ENCODE results near the gene IGSF22.

Gene IGSF22

DNA sequence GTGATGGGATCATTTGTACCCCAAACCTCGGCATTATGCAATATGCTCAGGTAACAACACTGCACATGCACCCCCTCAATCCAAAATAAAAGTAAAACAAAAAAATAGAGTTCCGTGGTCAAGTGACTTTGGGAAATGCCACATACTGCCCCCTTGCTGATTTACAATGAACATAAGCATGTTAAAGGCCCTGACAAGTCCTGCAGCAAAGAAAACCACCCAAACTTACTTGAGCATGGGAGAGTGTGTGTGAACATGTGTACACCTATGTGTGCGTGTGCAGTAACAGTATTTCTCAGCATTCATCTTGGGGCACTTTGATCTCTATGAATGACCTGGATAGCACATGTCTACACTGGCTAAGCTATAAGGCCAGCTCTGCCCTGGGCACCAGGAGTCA is 15.8 kb upstream of the IGSF22 start:
- H3K4me3 ChIP-seq (ENCODE audit: low read length) = no peak overlapping the region
- no peaks in the 10 kb centered on the region for H3K36me3 ChIP-seq (ENCODE audit: control insufficient read depth, insufficient read depth, low read length)
- H3K27me3 ChIP-seq (ENCODE audit: control insufficient read depth, insufficient read depth, low read length) = no peaks in the 10 kb centered on the region
- H3K4me1 ChIP-seq (ENCODE audit: control insufficient read depth, insufficient read depth, low read length) = no peaks in the 10 kb centered on the region
- H3K9me3 ChIP-seq (ENCODE audit: control insufficient read depth, low read length) = no peaks in the 10 kb centered on the region
- H3K9ac ChIP-seq (ENCODE audit: low read length) = no peak overlapping the region

DNA sequence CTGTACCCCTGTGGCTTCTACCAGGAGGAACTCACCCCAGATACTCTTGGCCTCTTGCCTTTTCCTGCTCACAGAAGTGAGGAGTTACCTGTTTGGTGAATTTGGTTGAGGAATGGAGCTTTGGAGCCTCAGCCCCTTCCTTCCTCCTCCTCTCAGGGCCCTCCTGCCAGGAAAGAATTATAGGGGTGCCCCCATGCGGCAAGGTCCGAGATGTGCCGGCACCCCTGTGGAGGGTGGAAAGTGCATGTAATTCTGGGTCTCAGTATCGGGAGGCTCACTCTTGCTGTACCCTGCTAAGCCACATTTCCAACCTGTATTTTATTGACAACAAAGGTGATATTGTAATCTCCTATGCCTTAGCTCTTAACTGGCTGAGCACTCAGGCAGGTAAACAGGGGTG is 13.7 kb upstream of the IGSF22 start:
- Histone ChIP-seq H3K4me1 (ENCODE audit: control insufficient read depth, insufficient read depth, low read length) (no peaks in the 10 kb centered on the region), H3K9me3 (ENCODE audit: control insufficient read depth, low read length) (no peaks in the 10 kb centered on the region), H3K4me3 (ENCODE audit: low read length) (no peak overlapping the region), H3K36me3 (ENCODE audit: control insufficient read depth, insufficient read depth, low read length) (no peaks in the 10 kb centered on the region), H3K9ac (ENCODE audit: low read length) (no peak overlapping the region), H3K27me3 (ENCODE audit: control insufficient read depth, insufficient read depth, low read length) (no peaks in the 10 kb centered on the region)

DNA sequence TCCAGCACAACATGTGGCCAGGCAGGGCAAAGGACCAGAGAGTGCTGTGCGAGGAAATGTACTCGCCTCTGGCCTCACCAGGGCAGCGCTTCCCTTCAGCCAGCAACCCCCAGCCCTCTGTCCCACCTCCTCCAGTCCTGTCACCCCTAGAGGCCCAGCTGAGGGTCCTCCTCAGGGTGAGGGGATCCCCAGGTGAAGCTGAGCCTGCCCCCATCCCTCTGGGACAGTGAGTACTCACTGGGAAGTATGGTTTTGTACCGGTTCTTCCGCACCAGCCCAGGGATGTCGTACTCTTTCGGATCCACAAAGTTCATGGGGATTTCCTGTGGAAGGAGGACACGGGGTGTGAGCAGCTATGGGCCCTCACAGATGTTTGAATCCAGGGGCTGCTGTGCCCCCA is 11.7 kb upstream of the IGSF22 start:
- Histone ChIP-seq H3K27me3 (ENCODE audit: control insufficient read depth, insufficient read depth, low read length) (no peaks in the 10 kb centered on the region), H3K36me3 (ENCODE audit: control insufficient read depth, insufficient read depth, low read length) (no peaks in the 10 kb centered on the region), H3K9me3 (ENCODE audit: control insufficient read depth, low read length) (no peaks in the 10 kb centered on the region), H3K4me3 (ENCODE audit: low read length) (no peak overlapping the region), H3K9ac (ENCODE audit: low read length) (no peak overlapping the region), H3K4me1 (ENCODE audit: control insufficient read depth, insufficient read depth, low read length) (no peaks in the 10 kb centered on the region)

DNA sequence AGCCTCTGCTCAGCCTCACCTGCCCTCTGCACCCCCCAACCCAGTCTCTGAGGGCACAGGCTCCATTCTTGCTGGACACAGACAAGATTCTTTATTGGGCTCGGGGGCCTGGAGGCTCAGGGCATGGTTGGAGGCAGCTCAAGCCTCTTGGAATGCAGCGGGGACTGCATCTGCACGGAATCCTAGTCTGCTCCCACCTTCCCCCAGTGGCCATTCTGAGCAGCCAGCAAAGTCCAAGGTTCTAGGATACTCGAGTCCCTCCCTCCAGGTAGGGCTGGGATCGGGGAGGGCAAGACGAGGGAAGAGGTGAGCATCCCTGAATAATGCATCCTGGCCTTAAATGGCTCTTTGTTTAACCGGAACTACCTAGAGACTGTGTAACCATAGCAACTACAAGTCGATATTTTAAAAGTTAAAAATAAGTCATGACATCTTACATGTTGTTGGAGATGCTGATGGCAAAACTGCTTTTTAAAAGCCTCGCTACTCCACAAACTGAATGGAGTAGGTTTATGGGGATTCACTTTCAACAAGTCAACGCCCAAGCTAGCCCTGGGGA is 10.7 kb upstream of the IGSF22 start:
- Histone ChIP-seq H3K4me1 (ENCODE audit: control insufficient read depth, insufficient read depth, low read length) (no peaks in the 10 kb centered on the region), H3K27me3 (ENCODE audit: control insufficient read depth, insufficient read depth, low read length) (no peaks in the 10 kb centered on the region), H3K36me3 (ENCODE audit: control insufficient read depth, insufficient read depth, low read length) (no peaks in the 10 kb centered on the region), H3K4me3 (ENCODE audit: low read length) (no peak overlapping the region), H3K9me3 (ENCODE audit: control insufficient read depth, low read length) (no peaks in the 10 kb centered on the region), H3K9ac (ENCODE audit: low read length) (no peak overlapping the region)

DNA sequence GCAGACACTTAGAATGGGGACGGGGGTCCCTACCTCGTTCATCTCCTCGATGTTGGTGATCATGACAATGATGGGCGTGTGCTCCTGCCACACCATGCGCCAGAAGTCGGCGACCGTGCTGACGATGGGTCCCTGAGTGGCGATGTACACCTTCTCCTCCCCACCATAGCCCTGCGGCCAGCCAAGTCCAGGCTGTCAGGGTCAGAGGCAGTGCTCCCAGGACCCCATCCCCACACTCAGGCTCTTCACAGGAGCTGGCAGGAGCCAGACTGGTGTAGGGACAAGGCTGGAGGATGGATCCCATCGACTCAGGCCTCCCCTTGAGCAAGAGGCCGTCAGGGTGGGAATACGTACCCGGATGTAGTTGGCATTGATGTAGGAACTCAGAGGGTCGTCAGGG is 7.2 kb upstream of the IGSF22 start:
- Histone ChIP-seq H3K36me3 (ENCODE audit: control insufficient read depth, insufficient read depth, low read length) (no peaks in the 10 kb centered on the region), H3K9me3 (ENCODE audit: control insufficient read depth, low read length) (no peaks in the 10 kb centered on the region), H3K27me3 (ENCODE audit: control insufficient read depth, insufficient read depth, low read length) (no peaks in the 10 kb centered on the region), H3K4me1 (ENCODE audit: control insufficient read depth, insufficient read depth, low read length) (no peaks in the 10 kb centered on the region), H3K4me3 (ENCODE audit: low read length) (no peak overlapping the region), H3K9ac (ENCODE audit: low read length) (no peak overlapping the region)

DNA sequence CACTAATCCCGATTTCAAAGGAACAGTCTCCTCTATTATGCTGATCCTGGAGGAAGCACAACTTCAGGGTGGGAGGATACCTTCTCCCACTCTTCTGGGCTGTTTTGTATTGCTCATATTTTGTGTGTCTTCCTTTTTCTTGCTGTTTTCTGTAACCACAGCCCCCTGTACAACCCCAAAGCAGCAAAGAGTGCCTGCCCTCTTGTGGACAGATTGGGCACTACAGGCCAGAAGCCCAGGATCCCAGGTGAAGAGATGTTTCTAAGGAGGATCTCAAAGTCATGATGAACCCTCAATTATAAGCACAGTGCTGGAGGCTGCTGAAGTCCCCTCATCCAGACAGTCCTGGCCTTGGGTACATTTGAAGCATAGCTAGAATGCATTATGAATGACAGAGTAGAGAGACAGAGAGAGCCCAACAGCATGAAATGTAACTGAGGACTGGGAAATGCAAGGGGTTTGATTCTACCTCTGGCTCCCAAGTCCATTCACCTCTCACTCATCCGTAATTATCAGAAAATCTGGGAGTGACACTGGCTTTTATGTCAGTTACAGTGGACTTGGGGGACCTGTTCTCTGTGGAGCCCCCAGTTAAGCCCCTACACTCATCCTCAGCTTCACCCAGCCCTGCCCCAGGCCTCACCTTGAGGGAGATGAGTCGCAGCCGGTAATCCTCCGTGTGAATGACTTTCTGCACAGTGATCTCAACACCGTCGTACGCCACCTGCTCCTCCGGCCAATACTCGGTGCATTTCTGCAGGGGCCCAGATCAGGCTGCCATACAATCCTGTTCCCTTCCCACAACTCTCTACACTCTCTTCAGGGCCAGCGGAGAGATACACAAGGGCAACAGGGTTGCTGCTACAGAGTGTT is 6.2 kb upstream of the IGSF22 start:
- Histone ChIP-seq H3K4me3 (ENCODE audit: low read length) (no peak overlapping the region), H3K9me3 (ENCODE audit: control insufficient read depth, low read length) (no peaks in the 10 kb centered on the region), H3K9ac (ENCODE audit: low read length) (no peak overlapping the region), H3K27me3 (ENCODE audit: control insufficient read depth, insufficient read depth, low read length) (no peaks in the 10 kb centered on the region), H3K4me1 (ENCODE audit: control insufficient read depth, insufficient read depth, low read length) (peaks cover 7% of the 10 kb centered on the region), H3K36me3 (ENCODE audit: control insufficient read depth, insufficient read depth, low read length) (no peaks in the 10 kb centered on the region)

DNA sequence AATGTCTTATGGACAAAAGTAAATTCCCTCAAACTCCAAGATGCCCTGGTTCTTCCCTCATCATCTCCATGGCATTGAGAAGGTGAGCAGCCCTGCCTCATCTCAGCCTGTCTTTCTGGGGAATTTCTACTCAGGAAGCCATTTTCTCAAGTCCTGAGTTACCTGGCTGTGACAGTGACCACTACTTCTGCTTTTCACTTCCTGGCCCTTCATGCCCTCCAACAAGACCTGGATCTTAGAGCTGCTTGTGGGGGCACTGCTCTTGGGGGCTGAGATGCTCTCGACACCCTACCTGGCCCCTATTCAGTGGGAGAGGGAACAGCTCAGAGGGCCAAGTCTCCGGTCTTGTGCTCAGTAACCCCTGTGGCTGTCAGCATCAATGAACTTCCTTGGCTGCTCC is 5.5 kb upstream of the IGSF22 start:
- Histone ChIP-seq H3K4me3 (ENCODE audit: low read length) (no peak overlapping the region), H3K4me1 (ENCODE audit: control insufficient read depth, insufficient read depth, low read length) (peaks cover 8% of the 10 kb centered on the region), H3K36me3 (ENCODE audit: control insufficient read depth, insufficient read depth, low read length) (no peaks in the 10 kb centered on the region), H3K27me3 (ENCODE audit: control insufficient read depth, insufficient read depth, low read length) (no peaks in the 10 kb centered on the region), H3K9ac (ENCODE audit: low read length) (no peak overlapping the region), H3K9me3 (ENCODE audit: control insufficient read depth, low read length) (no peaks in the 10 kb centered on the region)

DNA sequence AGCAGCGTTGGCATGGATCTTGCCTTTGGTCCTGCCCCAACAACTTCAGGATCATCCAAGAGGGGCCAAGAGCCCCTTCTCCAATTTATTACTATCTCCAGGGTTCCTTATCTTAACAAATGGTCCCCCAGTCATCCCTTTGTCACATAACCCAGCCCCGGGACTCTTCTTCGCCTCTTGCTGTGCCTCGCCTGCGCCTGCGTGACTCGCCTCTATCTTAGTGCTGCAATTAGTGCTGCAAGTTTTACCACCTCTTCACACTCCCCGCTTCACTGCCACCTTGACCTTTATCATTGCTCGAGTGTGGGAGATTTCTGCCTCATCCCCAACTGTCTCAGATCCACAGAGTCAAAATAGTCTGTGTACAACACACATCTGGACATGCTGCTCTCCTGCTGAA is 4.0 kb upstream of the IGSF22 start:
- Histone ChIP-seq H3K4me1 (ENCODE audit: control insufficient read depth, insufficient read depth, low read length) (peaks cover 8% of the 10 kb centered on the region), H3K36me3 (ENCODE audit: control insufficient read depth, insufficient read depth, low read length) (no peaks in the 10 kb centered on the region), H3K4me3 (ENCODE audit: low read length) (no peak overlapping the region), H3K27me3 (ENCODE audit: control insufficient read depth, insufficient read depth, low read length) (no peaks in the 10 kb centered on the region), H3K9me3 (ENCODE audit: control insufficient read depth, low read length) (no peaks in the 10 kb centered on the region), H3K9ac (ENCODE audit: low read length) (no peak overlapping the region)

DNA sequence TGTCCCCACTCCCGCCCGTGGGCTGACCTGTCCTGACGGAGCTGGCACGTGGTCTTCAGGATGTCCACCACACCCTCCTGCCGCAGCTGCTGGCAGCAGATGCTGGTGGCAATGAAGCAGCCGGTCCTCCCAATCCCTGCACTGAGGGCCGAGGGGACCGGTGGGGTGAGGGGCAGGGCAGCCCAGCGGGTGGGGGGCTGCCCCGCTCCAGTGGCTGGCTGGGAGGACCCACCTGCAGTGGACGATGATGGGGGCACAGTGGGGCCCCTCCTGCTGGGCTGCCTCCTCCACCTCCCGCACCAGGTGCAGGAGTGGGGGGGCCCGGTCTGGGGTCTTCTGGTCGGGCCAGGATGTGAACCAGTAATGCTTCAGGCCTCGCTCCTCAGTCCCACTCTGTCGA is 3.4 kb upstream of the IGSF22 start:
- Histone ChIP-seq H3K9me3 (ENCODE audit: control insufficient read depth, low read length) (no peaks in the 10 kb centered on the region), H3K9ac (ENCODE audit: low read length) (no peak overlapping the region), H3K27me3 (ENCODE audit: control insufficient read depth, insufficient read depth, low read length) (no peaks in the 10 kb centered on the region), H3K4me1 (ENCODE audit: control insufficient read depth, insufficient read depth, low read length) (peaks cover 8% of the 10 kb centered on the region), H3K36me3 (ENCODE audit: control insufficient read depth, insufficient read depth, low read length) (no peaks in the 10 kb centered on the region), H3K4me3 (ENCODE audit: low read length) (no peak overlapping the region)

DNA sequence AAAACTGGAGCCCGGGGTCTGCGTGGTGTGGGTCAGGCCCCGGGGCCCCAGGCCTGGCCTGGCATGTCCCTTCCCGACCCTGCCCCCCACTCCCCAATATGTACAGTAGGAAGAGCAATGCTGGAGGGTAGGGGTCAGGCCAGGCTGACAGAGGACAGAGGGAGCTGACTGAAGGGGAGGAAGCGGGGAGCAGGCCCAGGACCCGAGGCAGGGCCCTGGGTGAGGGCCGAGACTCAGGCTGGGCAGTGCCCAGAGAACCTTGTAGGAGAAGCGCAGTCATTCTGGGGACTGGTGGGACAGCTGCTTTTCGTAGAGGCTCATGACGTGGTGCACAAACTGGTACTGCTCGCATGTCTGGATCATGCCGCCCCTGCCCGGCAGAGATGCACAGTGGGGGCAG is 2.7 kb upstream of the IGSF22 start:
- H3K27me3 ChIP-seq (ENCODE audit: control insufficient read depth, insufficient read depth, low read length) = no peaks in the 10 kb centered on the region
- no peak overlapping the region for H3K9ac ChIP-seq (ENCODE audit: low read length)
- peaks cover 8% of the 10 kb centered on the region for H3K4me1 ChIP-seq (ENCODE audit: control insufficient read depth, insufficient read depth, low read length)
- H3K36me3 ChIP-seq (ENCODE audit: control insufficient read depth, insufficient read depth, low read length) = no peaks in the 10 kb centered on the region
- no peak overlapping the region for H3K4me3 ChIP-seq (ENCODE audit: low read length)
- no peaks in the 10 kb centered on the region for H3K9me3 ChIP-seq (ENCODE audit: control insufficient read depth, low read length)

DNA sequence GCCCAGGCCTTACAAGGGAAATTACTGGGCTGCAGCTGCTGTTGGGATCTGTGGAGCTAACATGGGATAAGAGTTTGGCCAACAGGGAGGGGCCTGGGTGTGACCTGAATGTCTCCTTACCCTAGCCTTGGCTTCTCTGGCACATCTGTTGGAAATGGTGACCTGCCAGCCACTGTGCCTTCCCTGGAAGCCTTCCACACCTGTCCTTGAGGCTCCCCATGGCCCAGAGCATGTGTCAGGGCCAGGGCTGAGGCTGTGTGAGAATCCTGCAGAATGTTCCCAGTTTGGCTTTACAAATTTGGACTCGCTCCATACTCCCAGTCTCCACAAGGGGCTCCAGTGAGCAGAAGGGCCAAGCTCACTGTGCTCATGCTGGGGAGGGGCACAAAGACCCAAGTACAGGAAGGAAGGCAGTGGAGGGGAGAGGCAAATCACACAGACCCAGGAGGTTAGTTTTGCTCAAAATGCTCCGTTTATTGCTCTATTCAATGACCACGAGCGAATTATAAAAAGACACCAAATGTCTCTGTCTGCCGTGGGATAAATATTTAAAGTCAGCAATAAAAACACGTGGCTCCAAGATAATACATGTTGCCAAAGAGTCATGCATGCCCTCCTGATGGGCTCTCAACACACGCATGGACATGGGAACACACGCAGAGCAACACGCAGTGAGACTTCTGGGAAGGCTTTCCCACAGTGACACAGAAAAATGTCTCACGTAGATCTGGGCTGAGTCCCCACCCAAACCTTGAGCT is 1.7 kb upstream of the IGSF22 start:
- Histone ChIP-seq H3K27me3 (ENCODE audit: control insufficient read depth, insufficient read depth, low read length) (no peaks in the 10 kb centered on the region), H3K9ac (ENCODE audit: low read length) (no peak overlapping the region), H3K4me1 (ENCODE audit: control insufficient read depth, insufficient read depth, low read length) (peaks cover 8% of the 10 kb centered on the region), H3K4me3 (ENCODE audit: low read length) (no peak overlapping the region), H3K9me3 (ENCODE audit: control insufficient read depth, low read length) (no peaks in the 10 kb centered on the region), H3K36me3 (ENCODE audit: control insufficient read depth, insufficient read depth, low read length) (no peaks in the 10 kb centered on the region)

DNA sequence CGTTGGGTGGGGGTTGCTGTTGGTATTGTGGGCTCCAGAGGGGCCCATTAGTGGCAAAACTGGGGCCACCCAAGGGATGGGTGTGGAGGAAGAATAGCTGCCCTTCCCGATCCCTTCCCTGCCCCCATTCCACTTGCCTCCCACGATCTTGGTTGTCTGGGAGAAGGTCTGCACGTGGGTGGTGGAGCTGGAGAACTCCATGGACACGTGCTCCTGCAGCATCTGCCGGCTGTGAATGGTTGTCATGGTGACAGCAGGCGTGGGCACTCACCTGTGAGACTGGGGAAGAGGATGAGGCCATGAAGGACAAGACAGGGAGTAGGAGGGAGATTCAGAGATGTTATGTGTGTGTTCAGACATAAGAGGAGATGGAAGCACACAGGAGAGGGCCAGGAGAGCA is 2.0 kb downstream of the IGSF22 start:
- Histone ChIP-seq H3K27me3 (ENCODE audit: control insufficient read depth, insufficient read depth, low read length) (no peaks in the 10 kb centered on the region), H3K36me3 (ENCODE audit: control insufficient read depth, insufficient read depth, low read length) (no peaks in the 10 kb centered on the region), H3K9me3 (ENCODE audit: control insufficient read depth, low read length) (no peaks in the 10 kb centered on the region), H3K9ac (ENCODE audit: low read length) (no peak overlapping the region), H3K4me3 (ENCODE audit: low read length) (no peak overlapping the region), H3K4me1 (ENCODE audit: control insufficient read depth, insufficient read depth, low read length) (peaks cover 17% of the 10 kb centered on the region)
